Inflammatory macrophage treated with lipopolysaccharide for 1 hour (primary cell): ENCODE data around the gene GP1BA.
A peak's percentile ranks its signal among the peaks of the same experiment; 100 is the strongest.

Source experiments
- DNase-seq, 2 donors: peaks; one replicate each; pipeline ENCODE4 v3.0.0-alpha.2; 2020 to 2022

Gene GP1BA

DNA sequence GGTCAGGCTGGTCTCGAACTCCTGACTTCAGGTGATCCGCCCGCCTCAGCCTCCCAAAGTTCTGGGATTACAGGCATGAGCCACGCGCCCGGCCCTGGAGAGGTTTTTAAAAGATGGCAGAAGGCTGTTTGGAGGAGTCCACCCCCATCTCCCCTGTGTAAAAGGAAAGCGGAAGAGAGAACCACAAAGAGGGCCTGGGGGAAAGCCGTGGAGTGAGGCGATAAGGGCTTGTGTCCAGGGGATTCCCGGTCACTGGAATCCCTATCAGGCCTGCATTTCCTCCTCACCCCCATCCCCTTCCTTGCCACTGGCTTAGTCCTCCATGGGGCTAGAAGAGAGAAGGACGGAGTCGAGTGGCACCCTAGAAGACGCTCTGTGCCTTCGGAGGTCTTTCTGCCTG lies at the start of gene GP1BA:
TSS of gene GP1BA (plus strand) at position 315 of the 400 bp plus-strand sequence. CDS start 328 bp downstream, outside the sequence.
- DNase-seq = peak; percentile 50 to 80

DNA sequence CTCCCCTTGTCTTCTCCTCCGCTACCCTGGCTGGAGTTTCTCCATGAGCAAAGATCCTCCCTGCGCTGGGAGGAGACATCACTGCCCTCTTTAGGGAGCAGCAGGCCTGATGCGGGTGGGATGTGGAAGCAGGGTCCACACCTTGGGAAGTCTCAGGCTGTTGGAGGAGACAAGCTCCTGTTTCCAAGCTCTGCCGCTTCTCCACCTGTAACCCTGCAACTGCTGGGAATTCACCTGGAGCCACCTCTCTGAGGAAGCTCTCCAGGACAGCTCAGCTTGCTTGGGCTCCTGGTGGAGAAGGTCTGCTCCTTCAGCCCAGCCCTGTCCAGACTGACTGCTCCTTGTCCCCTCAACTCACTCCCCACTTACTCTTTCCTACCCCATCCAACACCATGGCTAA lies 47.6 kb upstream of the GP1BA start:
- DNase-seq = no peak

DNA sequence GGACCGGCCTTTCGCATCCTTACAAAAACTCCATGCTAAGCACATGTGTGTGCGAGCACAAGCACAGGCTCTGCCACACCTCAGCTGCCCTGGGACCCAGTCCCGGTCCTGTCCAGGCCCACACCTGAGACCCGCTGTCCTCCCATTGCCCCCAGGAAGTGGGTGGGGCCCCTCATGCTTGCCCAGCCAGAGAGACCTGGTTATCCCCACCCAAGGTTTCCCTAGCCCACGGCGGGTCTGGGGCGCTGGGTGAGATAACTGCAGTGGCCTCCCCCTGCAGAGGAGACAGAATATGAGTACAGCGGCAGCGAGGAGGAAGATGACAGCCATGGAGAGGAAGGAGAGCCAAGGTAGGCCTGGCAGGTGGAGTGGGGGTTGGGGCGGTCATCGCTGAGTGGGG lies 45.2 kb upstream of the GP1BA start:
- no peak for DNase-seq

DNA sequence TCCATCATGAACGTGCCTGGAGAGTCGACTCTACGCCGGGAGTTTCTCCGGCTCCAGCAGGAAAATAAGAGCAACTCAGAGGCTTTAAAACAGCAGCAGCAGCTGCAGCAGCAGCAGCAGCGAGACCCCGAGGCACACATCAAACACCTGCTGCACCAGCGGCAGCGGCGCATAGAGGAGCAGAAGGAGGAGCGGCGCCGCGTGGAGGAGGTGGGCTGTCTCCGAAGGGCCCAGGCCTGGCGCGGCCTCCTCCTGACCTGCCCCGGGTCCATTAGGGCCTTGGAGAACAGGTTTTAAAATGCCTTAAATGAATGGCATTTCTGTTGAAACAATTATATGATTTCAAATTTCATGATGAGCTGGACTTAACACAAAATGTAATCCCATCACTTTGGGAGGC lies 44.5 kb upstream of the GP1BA start:
- no peak for DNase-seq

DNA sequence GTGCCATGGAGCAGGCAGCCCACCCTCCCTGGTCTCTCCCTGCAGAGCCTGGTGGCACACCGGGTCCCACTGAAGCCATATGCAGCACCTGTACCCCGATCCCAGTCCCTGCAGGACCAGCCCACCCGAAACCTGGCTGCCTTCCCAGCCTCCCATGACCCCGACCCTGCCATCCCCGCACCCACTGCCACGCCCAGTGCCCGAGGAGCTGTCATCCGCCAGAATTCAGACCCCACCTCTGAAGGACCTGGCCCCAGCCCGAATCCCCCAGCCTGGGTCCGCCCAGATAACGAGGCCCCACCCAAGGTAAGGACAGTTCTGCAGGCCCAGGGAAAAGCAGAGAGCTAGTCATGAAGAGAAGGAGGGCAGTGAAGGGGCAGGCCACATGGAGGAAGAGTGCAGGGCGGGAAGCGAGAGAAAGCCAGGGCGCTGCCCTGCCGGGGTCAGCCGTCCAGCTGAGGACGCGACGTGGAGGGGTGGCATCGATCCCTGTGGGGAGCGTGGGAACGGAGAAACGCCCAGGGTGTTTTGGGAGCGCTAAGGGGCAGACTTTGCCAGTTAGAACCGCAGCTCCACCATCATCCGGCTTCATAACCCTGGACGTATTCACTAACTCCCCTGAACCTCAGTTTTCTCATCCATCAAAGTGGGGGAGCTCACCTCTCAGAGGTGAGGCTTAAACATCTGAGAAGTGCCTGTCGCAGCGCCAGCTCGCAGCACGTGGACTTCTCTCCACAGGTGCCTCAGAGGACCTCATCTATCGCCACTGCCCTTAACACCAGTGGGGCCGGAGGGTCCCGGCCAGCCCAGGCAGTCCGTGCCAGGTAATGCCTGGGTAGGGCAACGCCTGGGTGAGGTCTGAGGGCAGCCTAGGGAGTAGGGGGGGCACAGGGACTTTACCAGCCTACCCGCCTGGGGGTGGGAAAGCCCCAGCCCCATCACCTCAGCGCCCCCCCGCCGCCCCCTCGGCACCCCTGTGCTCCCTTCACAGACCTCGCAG lies 40.4 kb upstream of the GP1BA start:
- no peak for DNase-seq

DNA sequence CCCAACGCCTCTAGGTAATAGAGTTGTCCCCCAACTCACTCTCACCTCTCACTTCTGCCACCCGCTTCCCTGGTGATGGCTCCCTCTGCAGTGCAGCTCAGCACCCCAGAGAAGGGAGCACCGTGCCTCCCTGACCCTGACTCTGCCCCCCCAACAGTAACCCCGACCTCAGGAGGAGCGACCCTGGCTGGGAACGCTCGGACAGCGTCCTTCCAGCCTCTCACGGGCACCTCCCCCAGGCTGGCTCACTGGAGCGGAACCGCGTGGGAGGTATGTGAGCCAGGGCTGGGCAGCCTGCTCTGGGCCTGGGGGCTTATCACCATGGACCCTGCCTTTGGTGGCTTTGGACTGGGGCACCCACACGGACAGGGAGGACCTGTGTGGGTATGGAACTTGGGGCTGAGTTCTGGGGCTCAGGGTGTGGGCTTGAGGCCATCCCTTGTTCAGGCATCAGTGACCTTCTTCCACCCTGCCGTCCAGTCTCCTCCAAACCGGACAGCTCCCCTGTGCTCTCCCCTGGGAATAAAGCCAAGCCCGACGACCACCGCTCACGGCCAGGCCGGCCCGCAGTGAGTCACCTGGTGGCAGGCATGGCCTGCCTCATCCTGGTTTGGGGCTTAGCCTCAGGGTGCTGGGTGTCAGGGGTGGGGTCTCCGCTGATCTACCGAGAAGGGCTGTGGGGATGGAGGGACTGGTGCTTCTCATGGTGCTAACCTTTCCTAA lies 39.4 kb upstream of the GP1BA start:
- DNase-seq = no peak

DNA sequence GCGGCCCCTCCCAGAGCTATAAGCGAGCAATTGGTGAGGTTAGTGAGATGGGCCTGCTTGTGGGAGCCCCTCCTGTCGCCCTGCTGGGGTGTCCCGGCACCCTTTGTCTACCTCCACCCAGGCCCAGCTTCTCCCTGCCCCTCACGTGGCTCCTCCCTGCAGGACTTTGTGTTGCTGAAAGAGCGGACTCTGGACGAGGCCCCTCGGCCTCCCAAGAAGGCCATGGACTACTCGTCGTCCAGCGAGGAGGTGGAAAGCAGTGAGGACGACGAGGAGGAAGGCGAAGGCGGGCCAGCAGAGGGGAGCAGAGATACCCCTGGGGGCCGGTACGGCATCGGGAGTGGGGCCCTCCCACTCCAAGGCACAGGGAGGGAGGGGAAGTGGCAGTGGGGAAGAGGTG lies 38.8 kb upstream of the GP1BA start:
- DNase-seq = no peak

DNA sequence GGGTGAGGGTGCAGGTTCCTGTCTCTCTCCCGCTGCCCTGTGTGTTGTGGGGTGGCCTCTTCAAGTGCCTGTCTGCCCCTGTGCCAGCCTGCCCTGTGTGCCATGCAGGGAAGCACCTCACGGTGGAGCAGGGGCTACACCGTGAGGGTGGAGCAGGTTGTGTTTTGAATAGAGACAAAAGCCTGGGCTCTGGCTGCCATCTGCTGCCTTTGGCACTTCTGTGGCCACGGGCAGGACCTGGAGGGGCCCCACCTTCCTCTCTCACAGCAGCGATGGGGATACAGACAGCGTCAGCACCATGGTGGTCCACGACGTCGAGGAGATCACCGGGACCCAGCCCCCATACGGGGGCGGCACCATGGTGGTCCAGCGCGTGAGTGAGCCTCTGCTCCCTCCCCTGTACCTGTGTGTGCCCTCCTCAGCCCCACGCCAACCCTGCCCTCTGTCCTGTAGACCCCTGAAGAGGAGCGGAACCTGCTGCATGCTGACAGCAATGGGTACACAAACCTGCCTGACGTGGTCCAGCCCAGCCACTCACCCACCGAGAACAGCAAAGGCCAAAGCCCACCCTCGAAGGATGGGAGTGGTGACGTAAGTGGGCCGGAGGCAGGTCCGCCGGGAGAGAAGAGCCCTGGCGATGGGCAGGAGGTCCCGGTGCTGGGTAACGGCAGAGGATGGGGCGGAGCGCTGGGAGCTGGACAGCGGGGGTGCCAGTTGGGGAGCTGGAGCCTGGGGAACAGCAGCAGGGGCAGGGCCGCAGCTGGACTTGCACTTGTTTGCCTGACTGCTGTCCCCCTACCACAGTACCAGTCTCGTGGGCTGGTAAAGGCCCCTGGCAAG lies 38.1 kb upstream of the GP1BA start:
- DNase-seq = no peak

DNA sequence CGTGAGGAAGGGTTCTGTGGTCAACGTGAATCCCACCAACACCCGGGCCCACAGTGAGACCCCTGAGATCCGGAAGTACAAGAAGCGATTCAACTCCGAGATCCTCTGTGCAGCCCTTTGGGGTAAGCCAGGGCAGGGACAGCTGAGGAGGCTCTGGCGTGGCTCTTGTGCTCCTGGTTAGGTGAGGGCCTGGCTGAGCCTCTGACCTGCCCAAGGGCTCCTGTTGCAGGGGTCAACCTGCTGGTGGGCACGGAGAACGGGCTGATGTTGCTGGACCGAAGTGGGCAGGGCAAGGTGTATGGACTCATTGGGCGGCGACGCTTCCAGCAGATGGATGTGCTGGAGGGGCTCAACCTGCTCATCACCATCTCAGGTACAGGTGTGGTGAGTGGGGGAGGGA lies 37.0 kb upstream of the GP1BA start:
- no peak for DNase-seq

DNA sequence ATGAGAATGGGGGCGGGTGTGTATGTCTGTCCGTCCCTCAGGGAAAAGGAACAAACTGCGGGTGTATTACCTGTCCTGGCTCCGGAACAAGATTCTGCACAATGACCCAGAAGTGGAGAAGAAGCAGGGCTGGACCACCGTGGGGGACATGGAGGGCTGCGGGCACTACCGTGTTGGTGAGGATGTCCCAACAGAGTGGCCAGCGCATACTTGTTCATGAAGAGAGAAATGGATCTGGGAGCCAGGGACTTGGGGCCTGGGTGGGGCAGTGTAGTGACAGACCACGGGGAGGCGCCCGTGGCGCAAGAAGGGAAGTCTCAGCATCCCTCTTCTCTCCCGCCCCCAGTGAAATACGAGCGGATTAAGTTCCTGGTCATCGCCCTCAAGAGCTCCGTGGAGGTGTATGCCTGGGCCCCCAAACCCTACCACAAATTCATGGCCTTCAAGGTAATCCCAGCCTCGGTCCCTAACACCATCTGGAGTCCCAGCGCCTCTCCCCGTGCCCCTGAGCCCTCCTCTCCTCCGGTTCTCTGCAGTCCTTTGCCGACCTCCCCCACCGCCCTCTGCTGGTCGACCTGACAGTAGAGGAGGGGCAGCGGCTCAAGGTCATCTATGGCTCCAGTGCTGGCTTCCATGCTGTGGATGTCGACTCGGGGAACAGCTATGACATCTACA lies 36.3 kb upstream of the GP1BA start:
- peak; percentile 45 to 76 for DNase-seq

DNA sequence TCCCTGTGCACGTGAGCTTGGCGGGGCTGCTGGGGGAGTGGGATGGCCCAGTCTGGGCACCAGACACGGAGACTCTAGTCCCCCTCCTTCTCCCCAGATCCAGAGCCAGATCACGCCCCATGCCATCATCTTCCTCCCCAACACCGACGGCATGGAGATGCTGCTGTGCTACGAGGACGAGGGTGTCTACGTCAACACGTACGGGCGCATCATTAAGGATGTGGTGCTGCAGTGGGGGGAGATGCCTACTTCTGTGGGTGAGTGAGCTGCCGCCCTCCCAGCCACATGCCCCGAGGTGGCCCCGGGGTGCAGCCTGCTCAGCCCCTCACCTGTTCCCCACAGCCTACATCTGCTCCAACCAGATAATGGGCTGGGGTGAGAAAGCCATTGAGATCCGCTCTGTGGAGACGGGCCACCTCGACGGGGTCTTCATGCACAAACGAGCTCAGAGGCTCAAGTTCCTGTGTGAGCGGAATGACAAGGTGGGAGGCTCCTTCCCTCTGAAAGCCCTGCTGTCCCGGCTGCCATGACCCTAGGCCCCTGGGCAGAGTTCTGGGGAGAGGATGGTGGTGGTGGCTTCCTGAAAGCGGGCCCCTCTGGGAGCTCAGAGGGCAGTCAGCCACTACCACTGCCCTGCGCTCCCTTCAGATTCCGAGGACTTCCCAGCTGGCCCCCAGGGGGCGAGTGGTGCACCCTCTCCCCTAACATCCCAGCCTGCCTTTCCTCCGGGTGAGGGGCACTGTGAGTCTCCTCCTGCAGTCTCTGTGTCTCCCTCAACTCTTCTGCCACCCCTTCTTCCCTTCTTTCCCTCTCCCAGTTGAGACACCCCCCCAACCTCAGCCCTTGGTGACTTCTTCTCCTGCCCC lies 35.5 kb upstream of the GP1BA start:
- no peak for DNase-seq

DNA sequence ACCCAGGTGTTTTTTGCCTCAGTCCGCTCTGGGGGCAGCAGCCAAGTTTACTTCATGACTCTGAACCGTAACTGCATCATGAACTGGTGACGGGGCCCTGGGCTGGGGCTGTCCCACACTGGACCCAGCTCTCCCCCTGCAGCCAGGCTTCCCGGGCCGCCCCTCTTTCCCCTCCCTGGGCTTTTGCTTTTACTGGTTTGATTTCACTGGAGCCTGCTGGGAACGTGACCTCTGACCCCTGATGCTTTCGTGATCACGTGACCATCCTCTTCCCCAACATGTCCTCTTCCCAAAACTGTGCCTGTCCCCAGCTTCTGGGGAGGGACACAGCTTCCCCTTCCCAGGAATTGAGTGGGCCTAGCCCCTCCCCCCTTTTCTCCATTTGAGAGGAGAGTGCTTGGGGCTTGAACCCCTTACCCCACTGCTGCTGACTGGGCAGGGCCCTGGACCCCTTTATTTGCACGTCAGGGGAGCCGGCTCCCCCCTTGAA lies 34.8 kb upstream of the GP1BA start:
- no peak for DNase-seq

DNA sequence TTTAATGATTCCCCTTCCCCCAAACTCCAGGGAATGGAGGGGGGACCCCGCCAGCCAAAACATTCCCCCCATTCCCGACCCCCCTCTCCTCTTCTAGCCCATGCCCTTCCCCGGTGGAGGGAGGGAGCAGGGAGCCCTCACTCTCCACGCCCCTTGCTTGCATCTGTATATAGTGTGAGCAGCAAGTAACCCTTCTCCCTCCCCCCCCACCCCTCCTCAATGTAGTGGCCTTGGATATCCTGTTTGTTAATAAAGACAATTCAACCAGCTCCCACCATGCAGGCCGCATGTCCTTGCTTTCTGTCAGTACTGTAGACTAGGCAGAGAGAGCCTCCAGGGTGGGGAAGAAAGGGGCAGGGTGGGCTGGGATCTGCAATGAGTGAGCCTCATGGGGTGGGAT lies 34.3 kb upstream of the GP1BA start:
- no peak for DNase-seq

DNA sequence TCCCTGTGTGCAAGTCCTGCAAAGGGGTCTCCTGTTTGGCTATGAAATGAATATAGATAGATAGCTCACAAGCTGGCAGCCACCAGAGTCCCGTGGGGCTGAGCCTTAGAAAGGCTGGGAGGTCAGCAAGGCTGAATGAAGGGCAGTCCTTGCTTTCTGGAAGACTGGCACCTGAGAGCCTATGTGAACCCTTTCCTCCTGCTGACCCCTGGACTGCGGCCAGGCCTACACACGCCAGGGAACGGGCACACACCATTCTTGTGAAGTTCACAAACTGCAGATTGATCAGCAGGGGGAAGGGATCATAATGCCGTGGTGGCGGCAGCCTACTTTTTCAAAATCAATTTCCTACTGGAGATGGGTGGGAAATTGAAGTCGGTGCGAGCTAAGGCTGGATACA lies 33.7 kb upstream of the GP1BA start:
- DNase-seq = no peak

DNA sequence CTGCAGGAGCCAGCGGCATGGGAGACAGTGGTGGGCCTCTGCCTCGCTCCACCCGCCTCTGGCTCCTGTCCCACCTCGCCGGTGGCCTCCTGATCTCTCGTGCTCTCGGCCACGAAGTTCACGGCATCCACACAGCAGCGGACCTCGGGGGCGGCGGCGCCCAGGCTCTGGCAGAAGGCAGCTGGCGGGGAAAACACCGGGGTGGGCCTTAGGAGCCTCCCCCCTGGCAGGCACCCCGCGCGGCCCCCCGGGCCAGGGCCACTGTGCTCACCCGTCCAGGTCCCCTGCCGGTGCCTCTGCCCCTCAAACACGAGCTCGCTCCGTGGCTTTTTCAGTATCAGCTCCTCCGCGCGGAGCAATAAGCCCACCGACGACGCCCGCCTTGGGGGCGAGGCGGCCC lies 33.1 kb upstream of the GP1BA start:
- no peak for DNase-seq

DNA sequence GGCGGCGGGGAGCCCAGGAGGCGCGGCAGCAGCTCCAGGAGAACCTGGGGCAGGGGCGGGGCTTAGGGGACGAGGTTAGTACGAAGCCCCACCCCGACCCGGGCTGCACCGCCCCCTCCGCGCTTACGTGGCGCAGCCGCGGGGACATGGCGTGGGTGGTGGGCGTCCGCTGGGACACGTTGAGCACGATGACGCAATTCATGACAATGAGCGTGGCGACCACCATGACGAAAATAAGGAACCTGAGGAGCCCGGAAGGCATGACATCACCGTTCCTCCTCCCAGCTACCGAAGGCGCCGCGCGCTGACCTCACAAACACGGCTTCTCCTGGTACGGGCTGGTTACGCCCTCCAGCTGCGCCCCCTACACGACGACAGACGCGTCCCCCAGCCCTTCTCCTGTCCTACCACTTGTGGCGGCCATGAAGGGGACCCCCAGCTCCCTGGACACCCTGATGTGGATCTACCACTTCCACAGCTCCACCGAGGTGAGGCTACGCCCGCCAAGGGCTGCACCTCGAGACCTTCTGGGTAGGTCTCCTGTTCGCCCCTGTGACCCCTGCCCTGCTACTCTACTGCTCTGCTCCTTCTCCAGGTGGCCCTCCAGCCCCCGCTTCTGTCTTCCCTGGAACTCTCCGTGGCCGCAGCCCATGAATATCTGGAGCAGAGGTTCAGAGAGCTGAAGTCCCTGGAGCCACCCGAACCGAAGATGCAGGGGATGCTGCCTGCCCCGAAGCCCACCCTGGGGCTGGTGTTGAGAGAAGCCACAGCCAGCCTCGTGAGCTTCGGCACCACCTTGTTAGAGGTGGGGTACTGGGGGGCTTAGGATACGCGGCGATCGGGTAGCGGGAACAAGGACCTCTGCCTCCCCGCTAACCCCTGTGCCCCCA lies 32.5 kb upstream of the GP1BA start, which contains the start of gene C17orf107:
TSS of gene C17orf107 (plus strand) at position 196 of the 890 bp plus-strand sequence. CDS start at position 423, 227 bp downstream.
- DNase-seq = peak; percentile 96 to 99

DNA sequence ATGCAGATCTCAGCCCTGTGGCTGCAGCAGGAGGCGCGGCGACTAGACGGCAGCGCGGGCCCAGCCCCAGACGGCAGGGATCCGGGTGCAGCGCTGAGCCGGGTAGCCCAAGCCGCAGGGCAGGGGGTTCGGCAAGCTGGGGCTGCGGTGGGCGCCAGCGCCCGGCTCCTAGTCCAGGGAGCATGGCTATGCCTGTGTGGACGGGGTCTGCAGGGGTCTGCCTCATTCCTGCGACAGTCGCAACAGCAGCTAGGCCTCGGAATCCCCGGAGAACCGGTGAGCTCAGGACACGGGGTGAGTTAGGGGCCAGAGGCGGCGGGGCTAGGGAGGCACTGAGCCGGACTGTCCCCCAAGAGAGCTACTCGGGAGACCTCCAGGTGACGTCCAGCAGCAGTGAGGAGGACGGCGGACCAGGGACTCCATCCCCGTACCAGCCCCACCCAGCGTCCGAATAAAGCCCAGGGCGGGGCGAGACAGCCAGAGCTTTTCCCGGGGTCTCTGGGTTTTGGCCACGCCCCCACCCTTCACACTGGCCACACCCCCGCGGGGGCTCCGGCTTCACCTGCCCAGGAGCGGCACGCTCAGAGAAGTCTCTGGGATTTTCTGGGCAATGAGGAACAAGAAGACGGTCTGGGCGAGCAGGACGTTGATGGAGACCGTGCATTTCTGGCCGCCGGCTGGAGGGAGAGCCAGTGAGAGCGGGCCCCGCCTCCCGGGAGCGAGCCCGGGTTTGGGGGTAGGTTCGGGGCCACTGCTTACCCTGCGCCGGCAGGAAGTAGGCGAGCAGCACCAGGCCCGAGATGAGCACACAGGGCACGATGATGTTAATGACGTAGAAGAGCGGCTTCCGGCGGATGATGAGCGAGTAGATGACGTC lies 31.6 kb upstream of the GP1BA start:
- DNase-seq = peak in 1 of 2 donors; percentile 57

DNA sequence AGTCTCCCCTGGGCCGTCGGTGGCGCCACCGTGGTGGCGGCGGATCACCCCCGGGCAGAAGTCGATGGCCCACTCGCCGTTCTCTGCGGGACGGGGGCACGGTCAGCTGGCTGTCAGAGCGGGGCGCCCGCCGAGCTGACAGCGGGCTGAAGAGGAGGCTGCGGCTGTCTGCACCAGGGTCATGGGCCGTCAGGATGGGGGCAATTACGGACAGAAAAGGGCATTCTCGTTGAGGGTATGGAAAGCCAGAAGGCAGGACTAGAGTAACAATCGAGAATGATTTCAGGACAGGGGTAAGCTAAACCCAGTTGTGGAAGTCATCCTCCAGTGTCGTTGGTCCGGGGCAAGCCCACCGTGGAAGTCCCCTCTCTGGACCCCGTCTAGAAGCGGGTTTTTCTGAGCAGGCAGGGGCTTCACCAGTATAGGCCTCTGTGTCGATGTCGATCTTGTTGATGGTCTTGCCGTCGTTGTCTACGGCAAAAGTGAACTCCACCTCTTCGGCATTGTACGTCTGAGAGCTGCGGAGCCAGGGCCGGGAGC lies 30.9 kb upstream of the GP1BA start:
- no peak for DNase-seq
